Caco-2 (cell line): ENCODE results near the gene ZNF91. TPM values are rescaled to one million over a fixed set of nuclear protein-coding genes. Genes with fewer than 3 reads are reported as not detected.

Experiments
- BruUV-seq: library from RNA; stranded (reverse); fragments of 400-500 nt; replicated peaks from 2 replicates; lab custom pipeline; 2021; lab: Mats Ljungman, UMichigan
- CTCF ChIA-PET: fragments of 300-600 bp; sonication (Branson Sonifier 250); formaldehyde crosslinking; loops from one replicate; lab custom pipeline; 2022; ENCODE audit warnings: antibody characterized with exemption; lab: Charles Lee
- POLR2A ChIA-PET: fragments of 300-600 bp; sonication (Branson Sonifier 250); formaldehyde crosslinking; loops from one replicate; lab custom pipeline; 2022; ENCODE audit warnings: antibody characterized with exemption; lab: Charles Lee
- DNase-seq, 2 experiments: peaks; one replicate each; pipeline versions ENCODE4 v3.0.0 to v3.0.0-alpha.2; 2020 to 2022
- H3K27me3 ChIP-seq: replicated peaks from 2 replicates; pipeline ENCODE4 v1.6.0; 2011; ENCODE audit warnings: low read length; ENCODE audit not compliant: control insufficient read depth, insufficient read depth
- H3K36me3 ChIP-seq: 2 replicates; pipeline ENCODE4 v1.5.1; 2011; ENCODE audit warnings: low read length; ENCODE audit not compliant: control insufficient read depth, insufficient read depth
- H3K4me1 ChIP-seq: fragments of 250-450 bp; sonication (Bioruptor Pico); 2 replicates; pipeline ENCODE4 v1.5.1; 2020; ENCODE audit warnings: mild to moderate bottlenecking
- H3K4me3 ChIP-seq: 2 replicates; pipeline ENCODE4 v1.5.1; 2011; ENCODE audit warnings: low read depth, mild to moderate bottlenecking, control low read depth, low read length
- H3K9me3 ChIP-seq: fragments of 250-450 bp; sonication (Bioruptor Pico); 2 replicates; pipeline ENCODE4 v1.5.1; 2020; ENCODE audit warnings: mild to moderate bottlenecking, moderate library complexity
- H3K27ac Mint-ChIP-seq: one replicate; pipeline ENCODE4 v1.8.0; 2022; ENCODE audit warnings: mixed read lengths; ENCODE audit not compliant: unreplicated experiment
- H3K27me3 Mint-ChIP-seq: one replicate; pipeline ENCODE4 v1.8.0; 2022; ENCODE audit warnings: mixed read lengths; ENCODE audit not compliant: insufficient read depth, unreplicated experiment
- H3K36me3 Mint-ChIP-seq: one replicate; pipeline ENCODE4 v1.8.0; 2022; ENCODE audit warnings: mild to moderate bottlenecking, mixed read lengths; ENCODE audit not compliant: insufficient read depth, unreplicated experiment
- H3K4me1 Mint-ChIP-seq: one replicate; pipeline ENCODE4 v1.8.0; 2022; ENCODE audit warnings: low read depth, mixed read lengths; ENCODE audit not compliant: unreplicated experiment
- H3K4me3 Mint-ChIP-seq: one replicate; pipeline ENCODE4 v1.8.0; 2022; ENCODE audit warnings: mild to moderate bottlenecking, moderate library complexity, mixed read lengths; ENCODE audit not compliant: unreplicated experiment
- H3K9me3 Mint-ChIP-seq: one replicate; pipeline ENCODE4 v1.8.0; 2022; ENCODE audit warnings: mixed read lengths; ENCODE audit not compliant: unreplicated experiment
- CTCF ChIP-seq, 2 experiments: fragments of 200-600 bp in 1 of 2; IDR thresholded peaks; 1 replicate in 1 of 2; 2 replicates in 1 of 2; pipeline versions ENCODE4 v1.5.1 to v1.8.0; 2011 to 2022; ENCODE audit warnings: antibody characterized with exemption in 1 of 2, control low read depth in 1 of 2, inconsistent platforms in 1 of 2, low read depth in 1 of 2, low read length in 1 of 2, mild to moderate bottlenecking in 1 of 2, moderate library complexity in 1 of 2; ENCODE audit not compliant: insufficient read depth in 1 of 2, severe bottlenecking in 1 of 2, unreplicated experiment in 1 of 2
- intact Hi-C: fragments of 100-400 bp; cut with micrococcal nuclease; formaldehyde crosslinking; loops from one replicate; pipeline ENCODE4 v1.10.0; 2022; ENCODE audit not compliant: unreplicated experiment
- total RNA-seq: library from RNA; stranded (reverse); gene quantifications from 2 replicates; pipeline ENCODE4 v1.2.3, GENCODE V29; 2022

Gene ZNF91
- total RNA-seq, 1 experiment from 2014 or later: 23.7 TPM

GRCh38 chr19:23403052-23403451 is 7.8 kb upstream of the ZNF91 start:
- Histone ChIP-seq H3K27me3 (no peaks in the 10 kb centered on the region), H3K9me3 (peaks cover 4% of the 10 kb centered on the region; the same call in 1 of the 2 replicates), H3K4me3 (no peak overlapping the region), H3K4me1 (peaks cover 12% of the 10 kb centered on the region), H3K36me3 (no peaks in the 10 kb centered on the region)
- ChIA-PET CTCF (no interaction called here), POLR2A (no interaction called here)
- TF ChIP-seq CTCF (IDR thresholded peaks at IDR 0.05; ENCODE audit: insufficient read depth in 1 of 2, low read depth in 1 of 2, low read length in 1 of 2, severe bottlenecking in 1 of 2, unreplicated experiment in 1 of 2): no peak
- H3K27me3 Mint-ChIP-seq: no peaks in the 10 kb centered on the region
- no TSS peak for BruUV-seq
- no peak overlapping the region for H3K27ac Mint-ChIP-seq
- H3K4me3 Mint-ChIP-seq: no peak overlapping the region
- H3K9me3 Mint-ChIP-seq: no peaks in the 10 kb centered on the region
- H3K36me3 Mint-ChIP-seq: no peaks in the 10 kb centered on the region
- DNase-seq: no peak
- H3K4me1 Mint-ChIP-seq: no peaks in the 10 kb centered on the region
- intact Hi-C loops: loop anchor here (5.0 kb wide), 1 partner anchor 34 kb away; no protein-coding TSS in a partner anchor

GRCh38 chr19:23402388-23402787 is 7.1 kb upstream of the ZNF91 start:
- Mint-ChIP-seq H3K36me3 (no peaks in the 10 kb centered on the region), H3K27me3 (no peaks in the 10 kb centered on the region), H3K4me1 (no peaks in the 10 kb centered on the region), H3K4me3 (no peak overlapping the region), H3K27ac (no peak overlapping the region), H3K9me3 (no peaks in the 10 kb centered on the region)
- Histone ChIP-seq H3K4me1 (peaks cover 12% of the 10 kb centered on the region), H3K9me3 (peaks cover 4% of the 10 kb centered on the region; the same call in 1 of the 2 replicates), H3K4me3 (no peak overlapping the region), H3K36me3 (no peaks in the 10 kb centered on the region), H3K27me3 (no peaks in the 10 kb centered on the region)
- POLR2A ChIA-PET: no interaction called here
- no TSS peak for BruUV-seq
- intact Hi-C loops: loop anchor here (5.0 kb wide), 1 partner anchor 35 kb away; no protein-coding TSS in a partner anchor
- no peak for TF ChIP-seq CTCF (IDR thresholded peaks at IDR 0.05; ENCODE audit: insufficient read depth in 1 of 2, low read depth in 1 of 2, low read length in 1 of 2, severe bottlenecking in 1 of 2, unreplicated experiment in 1 of 2)
- no peak for DNase-seq
- CTCF ChIA-PET: no interaction called here

- no peaks in the 10 kb centered on the region for H3K27me3 ChIP-seq
- Mint-ChIP-seq H3K27ac (no peak overlapping the region), H3K27me3 (no peaks in the 10 kb centered on the region), H3K4me3 (no peak overlapping the region), H3K4me1 (no peaks in the 10 kb centered on the region), H3K36me3 (no peaks in the 10 kb centered on the region), H3K9me3 (no peaks in the 10 kb centered on the region)
- TF ChIP-seq CTCF (IDR thresholded peaks at IDR 0.05; ENCODE audit: insufficient read depth in 1 of 2, low read depth in 1 of 2, low read length in 1 of 2, severe bottlenecking in 1 of 2, unreplicated experiment in 1 of 2): no peak
- H3K9me3 ChIP-seq: peaks cover 4% of the 10 kb centered on the region; the same call in 1 of the 2 replicates
- BruUV-seq: no TSS peak
- POLR2A ChIA-PET: no interaction called here
- H3K4me3 ChIP-seq: no peak overlapping the region
- peaks cover 12% of the 10 kb centered on the region for H3K4me1 ChIP-seq
- CTCF ChIA-PET: no interaction called here
- no peaks in the 10 kb centered on the region for H3K36me3 ChIP-seq
- no peak for DNase-seq
- intact Hi-C loops: loop anchor here (5.0 kb wide), 1 partner anchor 36 kb away; no protein-coding TSS in a partner anchor
Measured at GRCh38 chr19:23401086-23401610, 5.9 kb upstream of the ZNF91 start.
